ENCODE measurements around the gene PYGM.

DNA sequence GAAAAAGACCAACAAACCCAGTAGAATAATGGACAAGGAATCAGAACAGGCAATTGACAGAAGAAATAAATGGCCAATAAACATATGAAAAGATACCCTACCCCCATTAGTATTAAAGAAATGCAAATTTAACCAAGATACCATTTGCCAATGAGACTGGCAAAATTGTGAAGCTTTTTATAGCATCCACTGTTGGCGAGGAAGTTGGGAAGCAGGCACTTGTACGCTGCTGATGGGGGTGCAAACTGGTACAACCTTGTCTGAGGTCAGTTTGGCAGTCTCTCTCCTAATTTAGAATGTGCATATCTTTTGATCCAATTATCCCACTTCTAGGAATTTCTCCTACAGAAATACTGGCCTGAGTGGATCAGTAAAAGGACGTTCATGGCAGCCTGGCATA is 28.2 kb downstream of the PYGM start:
- TF ChIP-seq CTCF (conservative IDR thresholded peaks at IDR 0.05; ENCODE audit: low read length) (no peak), EZH2phosphoT487 (IDR thresholded peaks at IDR 0.05; ENCODE audit: borderline replicate concordance, low read depth, low read length) (no peak)

Data from OCI-LY7 (cell line).